SKM-1 treated with dmso at 0.1 percent for 144 hours (cell line): Measurements from ENCODE around the gene CLCA2.
A peak's percentile ranks its signal among the peaks of the same experiment; 100 is the strongest.

ENCODE experiments used
- DNase-seq: peaks from one replicate; lab custom pipeline; 2025; ENCODE audit not compliant: unreplicated experiment; lab: John Stamatoyannopoulos, UW

The CLCA2 gene

GRCh38 chr1:86429835-86430234 is 5.9 kb downstream of the CLCA2 start:
- peak; percentile 93 for DNase-seq

- no peak for DNase-seq
These were observed 6.4 kb downstream of the CLCA2 start for GRCh38 chr1:86430376-86430775.

- no peak for DNase-seq
These were observed 10.1 kb downstream of the CLCA2 start for GRCh38 chr1:86434059-86434458.

GRCh38 chr1:86435327-86435726 is 11.4 kb downstream of the CLCA2 start:
- no peak for DNase-seq

- no peak for DNase-seq
These were observed 12.1 kb downstream of the CLCA2 start for GRCh38 chr1:86436041-86436440.

GRCh38 chr1:86441581-86441980 is 17.6 kb downstream of the CLCA2 start:
- no peak for DNase-seq

- no peak for DNase-seq
These were observed 18.0 kb downstream of the CLCA2 start for GRCh38 chr1:86441997-86442396.

GRCh38 chr1:86445919-86446318 is 21.9 kb downstream of the CLCA2 start:
- no peak for DNase-seq

GRCh38 chr1:86447198-86447790 is 23.3 kb downstream of the CLCA2 start:
- DNase-seq, result no peak

GRCh38 chr1:86448670-86449069 is 24.7 kb downstream of the CLCA2 start:
- no peak for DNase-seq

GRCh38 chr1:86449103-86449502 is 25.1 kb downstream of the CLCA2 start:
- DNase-seq, result no peak

GRCh38 chr1:86450847-86451246 is 26.9 kb downstream of the CLCA2 start:
- no peak for DNase-seq

GRCh38 chr1:86453664-86454063 is 29.7 kb downstream of the CLCA2 start:
- DNase-seq, result no peak

- no peak for DNase-seq
These were observed 31.1 kb downstream of the CLCA2 start for GRCh38 chr1:86455073-86455472.

- DNase-seq, result no peak
These were observed 37.0 kb downstream of the CLCA2 start for GRCh38 chr1:86460998-86461397.

GRCh38 chr1:86461482-86461881 is 37.5 kb downstream of the CLCA2 start:
- no peak for DNase-seq

GRCh38 chr1:86464819-86465218 is 40.8 kb downstream of the CLCA2 start:
- DNase-seq, result no peak

GRCh38 chr1:86466109-86466844 is 42.3 kb downstream of the CLCA2 start:
- no peak for DNase-seq

- no peak for DNase-seq
These were observed 43.0 kb downstream of the CLCA2 start for GRCh38 chr1:86466986-86467385.

- no peak for DNase-seq
These were observed 44.6 kb downstream of the CLCA2 start, which contains the start of gene CLCA1 for GRCh38 chr1:86468501-86468977. Gene CLCA1 (plus strand): TSS chr1:86468927. CDS start chr1:86468972, 45 bp downstream.

GRCh38 chr1:86470859-86471258 is 46.9 kb downstream of the CLCA2 start:
- DNase-seq, result no peak

GRCh38 chr1:86471291-86471690 is 47.3 kb downstream of the CLCA2 start:
- DNase-seq, result no peak

- no peak for DNase-seq
These were observed 48.2 kb downstream of the CLCA2 start for GRCh38 chr1:86472152-86472551.
